OCI-LY3 (cell line): ENCODE data around the gene GCAT.

ENCODE experiments used
- EZH2phosphoT487 ChIP-seq: fragments of 200-600 bp; shearing (Covaris generic); IDR thresholded peaks from 2 replicates; pipeline ENCODE4 v1.6.1; 2018; ENCODE audit warnings: antibody characterized with exemption, mixed run types, low read depth
- TF ChIP-seq, protein P1 (sequence below): fragments of 200-600, 300-600 bp; sonication (generic); IDR thresholded peaks from 2 replicates; pipeline ENCODE4 v1.5.1; 2014; ENCODE audit warnings: antibody characterized with exemption, low read length, low read depth

DNA sequence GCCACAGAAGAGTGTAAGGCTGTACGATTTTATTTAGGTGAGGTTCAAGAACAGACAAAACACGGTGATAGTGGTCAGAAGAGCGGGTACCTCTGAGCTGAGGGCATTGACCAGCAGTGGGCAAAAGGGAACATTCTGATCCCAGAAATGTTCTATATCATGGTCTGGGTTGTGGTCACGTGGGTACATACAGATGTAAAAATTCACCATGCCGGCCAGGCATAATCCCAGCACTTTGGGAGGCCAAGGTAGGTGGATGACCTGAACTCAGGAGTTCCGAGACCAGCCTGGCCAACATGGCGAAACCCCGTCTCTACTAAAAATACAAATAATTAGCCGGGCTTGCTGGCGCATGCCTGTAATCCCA, 31.1 kb upstream of the GCAT start:
- TF ChIP-seq, protein P1, sequence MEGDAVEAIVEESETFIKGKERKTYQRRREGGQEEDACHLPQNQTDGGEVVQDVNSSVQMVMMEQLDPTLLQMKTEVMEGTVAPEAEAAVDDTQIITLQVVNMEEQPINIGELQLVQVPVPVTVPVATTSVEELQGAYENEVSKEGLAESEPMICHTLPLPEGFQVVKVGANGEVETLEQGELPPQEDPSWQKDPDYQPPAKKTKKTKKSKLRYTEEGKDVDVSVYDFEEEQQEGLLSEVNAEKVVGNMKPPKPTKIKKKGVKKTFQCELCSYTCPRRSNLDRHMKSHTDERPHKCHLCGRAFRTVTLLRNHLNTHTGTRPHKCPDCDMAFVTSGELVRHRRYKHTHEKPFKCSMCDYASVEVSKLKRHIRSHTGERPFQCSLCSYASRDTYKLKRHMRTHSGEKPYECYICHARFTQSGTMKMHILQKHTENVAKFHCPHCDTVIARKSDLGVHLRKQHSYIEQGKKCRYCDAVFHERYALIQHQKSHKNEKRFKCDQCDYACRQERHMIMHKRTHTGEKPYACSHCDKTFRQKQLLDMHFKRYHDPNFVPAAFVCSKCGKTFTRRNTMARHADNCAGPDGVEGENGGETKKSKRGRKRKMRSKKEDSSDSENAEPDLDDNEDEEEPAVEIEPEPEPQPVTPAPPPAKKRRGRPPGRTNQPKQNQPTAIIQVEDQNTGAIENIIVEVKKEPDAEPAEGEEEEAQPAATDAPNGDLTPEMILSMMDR = no peak
- TF ChIP-seq EZH2phosphoT487 = no peak
